Endothelial cell of umbilical vein (primary cell): ENCODE measurements around the gene SIAE.

Source experiments
- CTCF ChIP-seq, 2 donors: IDR thresholded peaks; 1 replicate in 1 of 2; 2 replicates in 1 of 2; pipeline ENCODE4 v1.5.1; 2011; ENCODE audit warnings: low read length in 2 of 2, mild to moderate bottlenecking in 2 of 2, moderate library complexity in 2 of 2, control low read depth in 1 of 2, inconsistent platforms in 1 of 2, low read depth in 1 of 2; ENCODE audit not compliant: insufficient read depth in 1 of 2; ENCODE audit errors: extremely low read depth in 1 of 2
- EZH2 ChIP-seq: IDR thresholded peaks from 2 replicates; pipeline ENCODE4 v1.6.1; 2012; ENCODE audit warnings: borderline replicate concordance, low read depth, mild to moderate bottlenecking, moderate library complexity, low read length, inconsistent platforms; ENCODE audit not compliant: severe bottlenecking
- FOS ChIP-seq: IDR thresholded peaks from 2 replicates; pipeline ENCODE4 v1.6.1; 2011; ENCODE audit warnings: mild to moderate bottlenecking, low read length, moderate library complexity, borderline replicate concordance; ENCODE audit not compliant: insufficient read depth
- JUN ChIP-seq: IDR thresholded peaks from 2 replicates; pipeline ENCODE4 v1.6.1; 2011; ENCODE audit warnings: borderline replicate concordance, low read depth; ENCODE audit not compliant: insufficient read length, insufficient read depth
- MAX ChIP-seq: IDR thresholded peaks from 2 replicates; pipeline ENCODE4 v1.6.1; 2011; ENCODE audit not compliant: insufficient read depth, insufficient read length
- MYC ChIP-seq: IDR thresholded peaks from one replicate; pipeline ENCODE4 v1.6.1; 2011; ENCODE audit warnings: mild to moderate bottlenecking, low read depth, low read length
- POLR2A ChIP-seq: IDR thresholded peaks from 2 replicates; pipeline ENCODE4 v1.6.1; 2012; ENCODE audit warnings: low read depth, mild to moderate bottlenecking, control low read depth, low read length
- POLR2AphosphoS5 ChIP-seq: IDR thresholded peaks from 2 replicates; pipeline ENCODE4 v1.6.1; 2012; ENCODE audit warnings: low read depth, mild to moderate bottlenecking, control low read depth, low read length, moderate library complexity; ENCODE audit not compliant: insufficient read depth

- TF ChIP-seq MYC: no peak
- TF ChIP-seq CTCF (IDR thresholded peaks at IDR 0.05; ENCODE audit: extremely low read depth in 1 of 2, insufficient read depth in 1 of 2, low read depth in 1 of 2, low read length in 2 of 2): no peak
- TF ChIP-seq EZH2: no peak
- no peak for TF ChIP-seq MAX
- no peak for TF ChIP-seq POLR2A
- TF ChIP-seq POLR2AphosphoS5: no peak
- TF ChIP-seq FOS: no peak
- no peak for TF ChIP-seq JUN
These were observed 47.9 kb downstream of the SIAE start for GRCh38 chr11:124625504-124626168.
